KG1 (cell line): ENCODE measurements around the gene CES2.
"Not testable (repeated sequence)": the region's sequence is repeated elsewhere in the genome, so short reads cannot be mapped to it uniquely, and the experiment has no call there.

ENCODE experiments used
- DNase-seq: peaks from one replicate; lab custom pipeline; 2025; lab: John Stamatoyannopoulos, UW

CES2 gene

GRCh38 chr16:66953462-66954096, 18.3 kb downstream of the CES2 start:
- DNase-seq: no peak

GRCh38 chr16:66954097-66954659, 18.9 kb downstream of the CES2 start:
- DNase-seq: peak; percentile 59

GRCh38 chr16:66955363-66956153, 20.2 kb downstream of the CES2 start:
- DNase-seq: not testable (repeated sequence)

DNA sequence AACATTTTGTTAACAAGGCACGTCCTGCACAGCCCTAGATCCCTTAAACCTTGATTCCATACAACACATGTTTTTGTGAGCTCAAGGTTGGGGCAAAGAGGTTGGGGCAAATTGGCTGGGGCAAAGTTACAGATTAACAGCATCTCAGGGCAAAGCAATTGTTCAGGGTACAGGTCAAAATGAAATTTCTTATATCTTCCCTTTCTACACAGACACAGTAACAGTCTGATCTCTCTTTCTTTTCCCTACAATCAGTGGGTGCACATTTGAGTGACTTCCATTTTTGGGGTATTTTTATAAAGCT, 20.8 kb downstream of the CES2 start:
- not testable (repeated sequence) for DNase-seq

GRCh38 chr16:66958857-66959703, 23.8 kb downstream of the CES2 start:
- DNase-seq: no peak

GRCh38 chr16:66959704-66960161, 24.4 kb downstream of the CES2 start:
- no peak for DNase-seq

DNA sequence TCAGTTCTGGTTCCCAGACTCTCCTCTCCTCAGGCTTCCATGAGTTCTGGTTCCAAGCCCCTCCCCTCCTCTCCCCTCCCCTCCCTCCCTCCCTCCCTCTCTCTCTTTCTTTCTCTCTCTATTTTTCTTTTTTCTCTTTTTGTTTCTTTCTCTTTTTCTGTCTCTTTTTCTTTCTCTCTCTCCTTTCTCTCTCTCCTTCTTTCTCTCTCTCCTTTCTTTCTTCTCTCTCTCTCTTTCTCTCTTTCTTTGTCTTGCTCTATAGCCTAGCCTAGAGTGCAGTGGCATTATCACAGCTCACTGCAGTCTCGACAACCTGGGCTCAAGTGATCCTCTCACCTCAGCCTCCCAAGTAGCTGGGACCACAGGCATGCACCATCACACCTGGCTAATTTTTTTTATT, 25.0 kb downstream of the CES2 start:
- no peak for DNase-seq

DNA sequence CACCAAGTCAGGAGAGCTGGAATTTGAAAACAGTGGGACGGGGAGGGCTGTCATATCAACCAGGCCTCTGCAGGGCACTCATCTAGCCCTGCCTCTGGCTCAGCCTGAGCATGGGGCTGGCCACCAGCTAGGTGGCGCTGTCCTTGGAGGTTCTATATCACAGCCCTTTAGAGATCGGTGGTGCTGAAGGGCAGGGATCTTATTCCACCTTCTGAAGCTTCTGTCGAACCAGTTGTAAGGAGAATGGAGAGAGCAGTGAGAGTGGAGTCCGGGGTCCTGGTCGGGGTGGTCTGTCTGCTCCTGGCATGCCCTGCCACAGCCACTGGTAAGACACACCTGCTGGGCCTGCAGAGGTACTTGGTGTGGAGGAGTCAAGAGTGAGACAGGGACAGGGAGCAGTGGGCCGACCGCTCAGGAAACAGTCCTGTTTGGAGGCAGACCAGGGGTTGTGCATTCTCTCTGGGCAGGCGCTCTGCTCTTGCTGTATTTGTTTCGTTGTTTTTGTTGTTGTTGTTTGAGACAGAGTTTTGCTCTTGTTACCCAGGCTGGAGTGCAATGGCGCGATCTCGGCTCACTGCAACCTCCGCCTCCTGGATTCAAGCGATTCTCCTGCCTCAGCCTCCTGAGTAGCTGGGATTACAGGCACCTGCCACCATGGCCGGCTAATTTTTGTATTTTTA, 25.9 kb downstream of the CES2 start, which contains the start of gene CES3:
Gene CES3, plus strand, starts transcription at position 202 of the 680 bp plus-strand sequence. Its CDS starts 42 bp downstream, at position 244.
- peak; percentile 68 for DNase-seq

DNA sequence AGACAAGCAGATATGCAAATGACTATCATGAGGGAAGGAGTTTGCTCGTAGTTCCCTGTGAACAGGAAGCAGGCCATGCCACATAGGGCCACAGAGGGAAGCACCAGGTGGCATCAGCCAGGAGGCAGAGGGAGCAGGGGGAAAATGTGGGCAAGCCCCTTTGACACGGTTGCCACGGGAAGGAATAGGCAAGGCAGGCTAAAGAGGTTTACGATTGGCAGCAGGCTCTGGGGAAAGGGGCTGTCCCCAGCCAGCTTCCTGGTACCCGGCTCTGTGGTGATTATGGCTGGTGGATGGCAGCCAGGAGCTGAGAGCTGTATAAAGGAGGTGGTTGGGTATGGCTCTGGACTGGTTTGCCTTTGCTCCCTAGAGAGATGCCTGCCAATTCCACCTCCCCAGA, 26.6 kb downstream of the CES2 start:
- no peak for DNase-seq

- DNase-seq: no peak
Measured at GRCh38 chr16:66964049-66964448, 28.7 kb downstream of the CES2 start.

GRCh38 chr16:66968847-66969246, 33.5 kb downstream of the CES2 start:
- no peak for DNase-seq

GRCh38 chr16:66970775-66971720, 35.7 kb downstream of the CES2 start:
- no peak for DNase-seq

- no peak for DNase-seq
Measured at GRCh38 chr16:66972983-66973382, 37.7 kb downstream of the CES2 start.

DNA sequence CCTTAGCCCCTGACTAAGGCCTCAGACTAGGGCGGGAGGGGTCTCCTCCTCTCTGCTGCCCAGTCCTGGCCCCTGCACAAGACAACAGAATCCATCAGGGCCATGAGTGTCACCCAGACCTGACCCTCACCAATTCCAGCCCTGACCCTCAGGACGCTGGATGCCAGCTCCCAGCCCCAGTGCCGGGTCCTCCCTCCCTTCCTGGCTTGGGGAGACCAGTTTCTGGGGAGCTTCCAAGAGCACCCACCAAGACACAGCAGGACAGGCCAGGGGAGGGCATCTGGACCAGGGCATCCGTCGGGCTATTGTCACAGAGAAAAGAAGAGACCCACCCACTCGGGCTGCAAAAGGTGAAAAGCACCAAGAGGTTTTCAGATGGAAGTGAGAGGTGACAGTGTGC, 38.4 kb downstream of the CES2 start:
- DNase-seq: no peak

DNA sequence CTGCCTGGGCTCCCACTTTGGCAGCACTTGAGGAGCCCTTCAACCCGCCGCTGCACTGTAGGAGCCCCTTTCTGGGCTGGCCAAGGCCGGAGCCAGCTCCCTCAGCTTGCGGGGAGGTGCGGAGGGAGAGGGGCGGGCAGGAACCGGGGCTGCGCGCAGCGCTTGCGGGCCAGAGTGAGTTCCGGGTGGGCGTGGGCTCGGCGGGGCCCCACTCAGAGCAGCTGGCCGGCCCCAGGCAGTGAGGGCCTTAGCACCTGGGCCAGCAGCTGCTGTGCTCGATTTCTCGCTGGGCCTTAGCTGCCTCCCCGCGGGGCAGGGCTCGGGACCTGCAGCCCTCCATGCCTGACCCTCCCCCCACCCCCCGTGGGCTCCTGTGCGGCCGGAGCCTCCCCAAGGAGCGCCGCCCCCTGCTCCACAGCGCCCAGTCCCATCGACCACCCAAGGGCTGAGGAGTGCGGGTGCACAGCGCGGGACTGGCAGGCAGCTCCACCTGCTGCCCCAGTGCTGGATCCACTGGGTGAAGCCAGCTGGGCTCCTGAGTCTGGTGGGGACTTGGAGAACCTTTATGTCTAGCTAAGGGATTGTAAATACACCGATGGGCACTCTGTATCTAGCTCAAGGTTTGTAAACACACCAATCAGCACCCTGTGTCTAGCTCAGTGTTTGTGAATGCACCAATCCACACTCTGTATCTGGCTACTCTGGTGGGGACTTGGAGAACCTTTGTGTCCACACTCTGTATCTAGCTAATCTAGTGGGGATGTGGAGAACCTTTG, 39.0 kb downstream of the CES2 start:
- not testable (repeated sequence) for DNase-seq

- not testable (repeated sequence) for DNase-seq
Measured at GRCh38 chr16:66974932-66975246, 39.6 kb downstream of the CES2 start.

DNA sequence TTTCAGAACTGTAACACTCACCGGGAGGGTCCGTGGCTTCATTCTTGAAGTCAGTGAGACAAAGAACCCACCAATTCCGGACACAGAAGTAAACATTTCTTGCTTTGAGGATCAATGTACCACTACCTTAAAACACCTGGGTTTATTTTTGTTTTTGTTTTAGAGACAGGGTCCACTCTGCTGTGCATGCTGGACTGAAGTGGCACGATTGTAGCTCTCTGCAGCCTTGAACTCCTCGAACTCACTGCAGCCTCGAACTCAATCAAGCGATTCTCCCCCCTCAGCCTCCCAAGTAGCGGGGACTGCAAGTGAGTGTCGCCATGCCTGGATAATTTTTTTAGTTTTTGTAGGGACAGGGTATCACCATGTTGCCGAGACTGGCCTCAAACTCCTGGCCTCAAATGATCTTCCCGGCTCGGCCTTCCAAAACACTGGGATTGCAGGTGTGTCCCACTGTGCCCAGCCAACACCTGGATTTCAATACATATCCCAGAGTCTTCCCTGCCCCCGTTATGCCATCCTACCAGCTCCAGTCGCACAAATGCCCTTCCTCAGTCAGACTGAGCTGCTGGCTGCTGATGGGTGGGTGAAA, 40.1 kb downstream of the CES2 start:
- no peak for DNase-seq

DNA sequence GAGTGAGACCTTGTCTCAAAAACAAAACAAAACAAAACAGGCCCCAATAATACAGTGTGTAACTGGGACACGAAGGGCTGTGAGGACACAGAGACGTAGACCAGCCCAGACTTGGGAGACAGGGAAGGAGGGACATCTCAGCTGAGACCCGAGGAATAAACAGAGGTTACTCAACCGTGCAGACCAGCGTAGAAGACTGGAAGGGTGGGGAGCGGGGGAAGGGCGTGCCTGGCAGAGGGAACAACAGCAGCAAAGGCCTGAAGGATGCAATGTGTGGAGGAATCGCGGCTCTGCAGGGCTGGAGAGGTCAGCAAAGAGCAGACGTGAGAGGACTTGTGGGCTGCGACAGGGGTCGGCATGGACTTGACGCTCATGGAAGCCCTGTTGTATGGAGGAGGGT, 41.4 kb downstream of the CES2 start:
- no peak for DNase-seq

- peak; percentile 46 for DNase-seq
Measured at GRCh38 chr16:66977341-66978113, 42.2 kb downstream of the CES2 start.
